ENCODE measurements around the gene PDE1C. TPM values are rescaled to one million over a fixed set of nuclear protein-coding genes. Genes with fewer than 3 reads are reported as not detected.

The PDE1C gene
- total and polyA plus RNA-seq, 9 donors, result 4.8 to 20.0 (median 11.8) TPM

GRCh38 chr7:31872545-31873370, 197.4 kb downstream of the PDE1C start:
- intact Hi-C loops (cut with DNase I), result no loop called here
- no peak for TF ChIP-seq CTCF (IDR thresholded peaks at IDR 0.05)
- TF ChIP-seq EP300 (IDR thresholded peaks at IDR 0.05), result no peak
- no peak for TF ChIP-seq POLR2A (IDR thresholded peaks at IDR 0.05)
- WGBS, 3 donors, result 76 to 77% (median 76%) methylated on average over 10 of the region's 10 CpGs
- Histone ChIP-seq H3K9me3 (no peaks in the 10 kb centered on the region), H3K36me3 (no peaks in the 10 kb centered on the region), H3K4me3 (no peak overlapping the region), H3K4me1 (ENCODE audit: insufficient read depth) (no peaks in the 10 kb centered on the region), H3K27me3 (no peaks in the 10 kb centered on the region), H3K27ac (no peak overlapping the region)
- DNase-seq, result no peak

- intact Hi-C loops (cut with DNase I), result no loop called here
- no peak for DNase-seq
- H3K4me3 ChIP-seq, result no peak overlapping the region
- H3K9me3 ChIP-seq, result no peaks in the 10 kb centered on the region
- 85 to 87% (median 86%) methylated on average over 6 of the region's 6 CpGs for WGBS, 3 donors
- H3K27me3 ChIP-seq, result no peaks in the 10 kb centered on the region
- no peaks in the 10 kb centered on the region for H3K4me1 ChIP-seq (ENCODE audit: insufficient read depth)
- no peaks in the 10 kb centered on the region for H3K36me3 ChIP-seq
- no peak overlapping the region for H3K27ac ChIP-seq
- TF ChIP-seq EP300 (IDR thresholded peaks at IDR 0.05) (no peak), CTCF (IDR thresholded peaks at IDR 0.05) (no peak), POLR2A (IDR thresholded peaks at IDR 0.05) (no peak)
Observed at GRCh38 chr7:31864646-31865045, 205.6 kb downstream of the PDE1C start.

GRCh38 chr7:31860925-31861324, 209.3 kb downstream of the PDE1C start:
- DNase-seq, result no peak
- H3K9me3 ChIP-seq, result no peaks in the 10 kb centered on the region
- intact Hi-C loops (cut with DNase I), result no loop called here
- no peak overlapping the region for H3K4me3 ChIP-seq
- WGBS, 3 donors, result 96 to 100% (median 100%) methylated on average over 1 of the region's 1 CpG
- TF ChIP-seq CTCF (IDR thresholded peaks at IDR 0.05) (no peak), POLR2A (IDR thresholded peaks at IDR 0.05) (no peak), EP300 (IDR thresholded peaks at IDR 0.05) (no peak)
- H3K36me3 ChIP-seq, result no peaks in the 10 kb centered on the region
- no peaks in the 10 kb centered on the region for H3K27me3 ChIP-seq
- no peaks in the 10 kb centered on the region for H3K4me1 ChIP-seq (ENCODE audit: insufficient read depth)
- H3K27ac ChIP-seq, result no peak overlapping the region

- intact Hi-C loops (cut with DNase I), result no loop called here
- H3K27ac ChIP-seq, result no peak overlapping the region
- no peak for DNase-seq
- H3K27me3 ChIP-seq, result no peaks in the 10 kb centered on the region
- WGBS, 3 donors, result 90 to 95% (median 91%) methylated on average over 2 of the region's 2 CpGs
- H3K36me3 ChIP-seq, result no peaks in the 10 kb centered on the region
- H3K4me1 ChIP-seq (ENCODE audit: insufficient read depth), result no peaks in the 10 kb centered on the region
- TF ChIP-seq CTCF (IDR thresholded peaks at IDR 0.05) (no peak), POLR2A (IDR thresholded peaks at IDR 0.05) (no peak), EP300 (IDR thresholded peaks at IDR 0.05) (no peak)
- H3K9me3 ChIP-seq, result no peaks in the 10 kb centered on the region
- H3K4me3 ChIP-seq, result no peak overlapping the region
Observed at GRCh38 chr7:31858055-31858454, 212.2 kb downstream of the PDE1C start.

Measured in ovary (tissue), 9 donors.